GM12864 (cell line): ENCODE measurements around the gene GCM1.

ENCODE experiments used
- DNase-seq: peaks from one replicate; pipeline ENCODE4 v3.0.0-alpha.2; 2011; ENCODE audit warnings: low read depth
- H3K4me3 ChIP-seq: 2 replicates; pipeline ENCODE4 v1.5.1; 2011; ENCODE audit warnings: mild to moderate bottlenecking, low read depth, low read length, control low read depth
- TF ChIP-seq, protein P1 (sequence below): IDR thresholded peaks from 2 replicates; pipeline ENCODE4 v1.5.1; 2011; ENCODE audit warnings: low read depth, mild to moderate bottlenecking, moderate library complexity, low read length, control low read depth, inconsistent platforms; ENCODE audit errors: missing control alignments

Gene GCM1

DNA sequence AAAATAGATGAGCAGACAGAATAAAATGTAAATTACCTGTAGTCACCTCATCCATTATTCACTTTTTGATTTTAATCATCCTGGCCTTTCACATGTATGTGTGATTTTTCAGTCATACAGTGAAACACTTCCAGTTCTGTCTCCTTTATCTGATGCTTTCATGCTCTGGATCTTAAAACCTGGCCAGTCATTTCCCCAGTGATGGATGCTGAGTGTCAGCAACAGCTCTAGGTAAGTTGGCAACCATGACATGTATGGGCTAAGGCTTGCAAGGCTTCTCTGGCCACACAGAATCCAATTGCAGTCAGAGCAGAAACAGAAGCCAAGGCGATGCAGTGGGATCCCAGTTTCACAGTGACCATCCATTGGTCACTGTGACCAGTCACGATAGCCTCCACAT, 47.6 kb downstream of the GCM1 start:
- no peak for DNase-seq
- TF ChIP-seq, protein P1, sequence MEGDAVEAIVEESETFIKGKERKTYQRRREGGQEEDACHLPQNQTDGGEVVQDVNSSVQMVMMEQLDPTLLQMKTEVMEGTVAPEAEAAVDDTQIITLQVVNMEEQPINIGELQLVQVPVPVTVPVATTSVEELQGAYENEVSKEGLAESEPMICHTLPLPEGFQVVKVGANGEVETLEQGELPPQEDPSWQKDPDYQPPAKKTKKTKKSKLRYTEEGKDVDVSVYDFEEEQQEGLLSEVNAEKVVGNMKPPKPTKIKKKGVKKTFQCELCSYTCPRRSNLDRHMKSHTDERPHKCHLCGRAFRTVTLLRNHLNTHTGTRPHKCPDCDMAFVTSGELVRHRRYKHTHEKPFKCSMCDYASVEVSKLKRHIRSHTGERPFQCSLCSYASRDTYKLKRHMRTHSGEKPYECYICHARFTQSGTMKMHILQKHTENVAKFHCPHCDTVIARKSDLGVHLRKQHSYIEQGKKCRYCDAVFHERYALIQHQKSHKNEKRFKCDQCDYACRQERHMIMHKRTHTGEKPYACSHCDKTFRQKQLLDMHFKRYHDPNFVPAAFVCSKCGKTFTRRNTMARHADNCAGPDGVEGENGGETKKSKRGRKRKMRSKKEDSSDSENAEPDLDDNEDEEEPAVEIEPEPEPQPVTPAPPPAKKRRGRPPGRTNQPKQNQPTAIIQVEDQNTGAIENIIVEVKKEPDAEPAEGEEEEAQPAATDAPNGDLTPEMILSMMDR, result no peak
- no peak overlapping the region for H3K4me3 ChIP-seq

DNA sequence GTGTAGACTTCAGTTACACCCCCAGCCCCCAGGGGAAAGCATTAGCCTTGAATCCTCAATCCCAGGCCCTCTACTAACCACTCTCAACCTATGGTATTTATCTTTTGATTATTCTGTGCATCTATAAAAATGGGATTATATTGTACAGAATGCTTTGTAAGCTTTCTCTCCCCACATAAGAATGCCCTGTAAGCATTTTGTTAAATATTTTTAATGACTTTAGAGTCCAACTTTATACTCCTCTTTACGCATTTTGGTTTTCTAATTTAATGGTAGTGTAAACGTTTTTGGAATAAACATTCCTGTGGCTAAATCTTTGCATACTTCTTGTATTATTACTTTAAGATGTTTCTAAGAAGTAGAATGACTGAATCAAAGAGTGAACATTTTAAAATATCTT, 48.1 kb downstream of the GCM1 start:
- no peak for DNase-seq
- TF ChIP-seq, protein P1, result no peak

DNA sequence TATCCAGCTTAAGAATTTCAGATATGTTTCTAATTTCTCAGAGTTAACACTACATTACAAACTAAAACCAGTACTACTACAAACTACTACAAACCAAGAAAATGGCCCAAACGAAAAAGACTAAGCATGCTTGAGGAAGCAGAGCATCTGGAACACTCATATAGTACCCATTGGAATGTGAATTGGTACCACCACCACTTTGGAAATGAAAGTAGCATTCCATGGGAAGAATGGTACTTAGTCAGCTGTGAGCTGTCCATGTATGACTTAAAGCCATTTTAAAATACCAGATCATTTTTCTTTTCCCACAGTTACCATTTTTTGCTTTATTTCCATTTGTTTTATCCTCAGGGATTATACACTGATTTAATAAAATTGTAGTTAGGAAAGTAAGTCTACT, 52.9 kb downstream of the GCM1 start:
- no peak overlapping the region for H3K4me3 ChIP-seq
- TF ChIP-seq, protein P1, result no peak
- DNase-seq, result no peak

More for the DNA sequence above, 48.1 kb downstream of the GCM1 start:
- no peak overlapping the region for H3K4me3 ChIP-seq

DNA sequence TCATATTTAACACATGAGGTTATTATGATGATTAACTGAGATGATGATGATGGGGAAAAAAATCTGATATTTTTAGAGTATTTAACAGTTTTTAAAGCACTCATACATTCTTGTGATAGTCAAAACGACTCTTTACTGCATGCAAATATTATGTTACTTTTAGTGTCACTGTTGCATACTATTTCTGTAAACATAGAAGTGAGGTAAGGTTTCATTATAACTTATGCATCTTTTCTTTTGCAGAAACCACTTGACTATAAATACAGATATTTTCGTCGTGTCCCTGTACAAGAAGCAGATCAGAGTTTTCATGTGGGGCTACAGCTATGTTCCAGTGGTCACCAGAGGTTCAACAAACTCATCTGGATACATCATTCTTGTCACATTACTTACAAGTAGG, 53.4 kb downstream of the GCM1 start:
- H3K4me3 ChIP-seq, result no peak overlapping the region
- TF ChIP-seq, protein P1, result no peak
- no peak for DNase-seq

DNA sequence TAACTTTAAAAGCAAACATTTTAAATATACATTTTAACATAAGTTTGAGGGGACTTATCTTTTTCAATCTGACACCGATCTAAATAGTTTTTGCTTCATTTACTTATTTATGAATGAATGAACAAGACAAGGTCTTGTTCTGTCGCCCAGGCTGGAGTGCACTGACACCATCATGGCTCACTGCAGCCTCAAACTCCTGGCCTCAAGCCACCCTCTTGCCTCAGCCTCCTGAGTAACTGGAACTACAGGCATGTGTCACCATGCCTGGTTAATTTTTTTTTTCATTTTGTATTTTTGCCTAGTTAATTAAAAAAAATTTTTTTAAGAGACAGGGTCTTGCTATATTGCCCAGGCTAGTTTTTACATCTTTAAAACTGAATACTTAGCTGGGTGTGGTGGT, 58.1 kb downstream of the GCM1 start:
- no peak for DNase-seq
- TF ChIP-seq, protein P1, result no peak
- no peak overlapping the region for H3K4me3 ChIP-seq

DNA sequence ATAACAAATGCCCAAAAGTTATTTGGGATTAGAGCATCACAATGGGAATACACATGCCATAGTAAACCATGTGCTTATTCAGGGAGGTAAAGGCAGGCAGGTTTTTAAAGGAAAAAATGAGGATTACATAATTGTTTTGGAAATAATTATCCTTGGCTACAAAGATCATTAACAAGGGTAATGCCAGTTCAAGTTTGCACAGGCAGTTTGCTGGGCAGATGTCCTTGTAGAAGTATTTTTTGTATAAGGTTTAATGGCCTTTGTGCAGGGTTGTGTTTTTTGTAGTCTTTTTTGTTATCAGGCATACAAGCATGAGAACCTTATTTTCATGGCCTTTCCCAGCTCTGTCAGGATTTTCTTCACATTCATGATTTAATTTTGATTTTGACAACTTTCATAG, 58.7 kb downstream of the GCM1 start:
- no peak overlapping the region for H3K4me3 ChIP-seq
- DNase-seq, result no peak
- TF ChIP-seq, protein P1, result no peak

DNA sequence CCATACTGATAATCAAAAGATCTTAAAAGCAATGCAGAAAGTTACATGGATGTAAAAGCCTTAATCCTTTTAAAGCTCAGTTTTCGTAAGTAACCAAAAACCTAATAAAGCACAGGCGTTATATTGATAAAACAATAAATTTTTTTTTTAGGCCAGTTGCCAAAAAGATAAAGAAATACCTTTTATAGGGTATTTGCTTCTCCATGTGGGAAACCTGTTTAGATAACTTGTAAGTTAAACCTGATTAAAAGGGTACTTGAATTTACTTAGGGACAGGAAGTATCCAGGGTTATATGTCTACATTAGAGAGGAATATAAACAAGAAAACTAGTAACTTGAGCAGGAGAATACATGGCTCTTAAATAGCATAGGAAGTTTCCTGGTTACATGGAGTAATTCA, 62.3 kb downstream of the GCM1 start:
- DNase-seq, result no peak

More for the DNA sequence above, 62.3 kb downstream of the GCM1 start:
- no peak overlapping the region for H3K4me3 ChIP-seq
- TF ChIP-seq, protein P1, result no peak
